OCI-LY3 (cell line): Measurements from ENCODE around the gene TBX4.

ENCODE experiments used
- EZH2phosphoT487 ChIP-seq: fragments of 200-600 bp; shearing (Covaris generic); IDR thresholded peaks from 2 replicates; pipeline ENCODE4 v1.6.1; 2018; ENCODE audit warnings: antibody characterized with exemption, mixed run types, low read depth
- TF ChIP-seq, protein P1 (sequence below): fragments of 200-600, 300-600 bp; sonication (generic); IDR thresholded peaks from 2 replicates; pipeline ENCODE4 v1.5.1; 2014; ENCODE audit warnings: antibody characterized with exemption, low read length, low read depth

DNA sequence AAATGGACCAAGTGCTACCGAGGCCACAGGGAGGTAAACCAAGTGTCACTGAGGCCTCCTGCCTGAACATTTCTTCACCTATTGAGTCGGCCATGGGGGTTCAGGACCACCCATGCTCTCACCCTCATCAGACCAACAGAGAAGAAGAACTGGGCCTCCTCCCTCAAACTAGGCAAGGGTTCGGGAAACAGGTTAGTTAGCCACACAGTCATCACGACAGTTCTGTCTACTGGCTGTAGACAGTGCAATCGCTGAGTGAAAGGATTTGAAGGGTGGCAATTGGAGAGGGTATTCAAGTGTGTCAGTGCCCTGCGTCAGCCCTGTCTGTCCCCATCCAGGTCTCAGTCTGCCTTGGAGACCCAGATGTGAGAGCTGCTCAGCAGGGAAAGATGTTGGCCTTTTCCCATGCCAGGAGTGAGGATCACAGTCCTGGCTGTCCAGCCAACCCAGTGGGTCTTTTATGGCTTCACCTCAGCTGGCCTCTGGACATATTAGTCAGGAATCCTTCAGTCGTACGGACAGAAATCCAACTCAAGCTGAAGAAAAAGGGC is 32.7 kb upstream of the TBX4 start:
- TF ChIP-seq, protein P1, sequence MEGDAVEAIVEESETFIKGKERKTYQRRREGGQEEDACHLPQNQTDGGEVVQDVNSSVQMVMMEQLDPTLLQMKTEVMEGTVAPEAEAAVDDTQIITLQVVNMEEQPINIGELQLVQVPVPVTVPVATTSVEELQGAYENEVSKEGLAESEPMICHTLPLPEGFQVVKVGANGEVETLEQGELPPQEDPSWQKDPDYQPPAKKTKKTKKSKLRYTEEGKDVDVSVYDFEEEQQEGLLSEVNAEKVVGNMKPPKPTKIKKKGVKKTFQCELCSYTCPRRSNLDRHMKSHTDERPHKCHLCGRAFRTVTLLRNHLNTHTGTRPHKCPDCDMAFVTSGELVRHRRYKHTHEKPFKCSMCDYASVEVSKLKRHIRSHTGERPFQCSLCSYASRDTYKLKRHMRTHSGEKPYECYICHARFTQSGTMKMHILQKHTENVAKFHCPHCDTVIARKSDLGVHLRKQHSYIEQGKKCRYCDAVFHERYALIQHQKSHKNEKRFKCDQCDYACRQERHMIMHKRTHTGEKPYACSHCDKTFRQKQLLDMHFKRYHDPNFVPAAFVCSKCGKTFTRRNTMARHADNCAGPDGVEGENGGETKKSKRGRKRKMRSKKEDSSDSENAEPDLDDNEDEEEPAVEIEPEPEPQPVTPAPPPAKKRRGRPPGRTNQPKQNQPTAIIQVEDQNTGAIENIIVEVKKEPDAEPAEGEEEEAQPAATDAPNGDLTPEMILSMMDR = no peak
- TF ChIP-seq EZH2phosphoT487 = no peak
